ENCODE measurements around the gene MAGI3.

DNA sequence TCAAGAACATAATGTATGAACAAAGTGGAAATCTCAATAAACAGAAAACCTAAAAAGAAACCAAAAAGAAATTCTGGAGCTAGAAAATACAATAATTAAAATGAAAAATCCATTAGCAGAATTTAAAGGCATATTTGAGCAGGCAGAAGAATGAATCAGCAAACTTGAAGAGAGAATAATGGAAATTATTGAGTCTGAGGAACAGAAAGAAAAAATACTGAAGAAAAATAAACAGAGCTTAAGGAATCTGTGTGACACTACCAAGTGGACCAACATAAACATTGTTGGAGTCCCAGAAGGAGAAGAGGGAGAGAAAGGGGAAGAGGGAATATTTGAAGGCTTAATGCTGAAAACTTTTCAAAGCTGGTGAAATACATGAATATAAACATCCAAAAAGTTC, 54.5 kb downstream of the MAGI3 start:
- TF ChIP-seq POLR2A (IDR thresholded peaks at IDR 0.05; ENCODE audit: low read length) (no peak), GATA1 (IDR thresholded peaks at IDR 0.05; ENCODE audit: low read depth, low read length) (no peak)

Data from erythroblast (primary cell).